Measurements from ENCODE around the gene GGA3. TPM values are rescaled to one million over a fixed set of nuclear protein-coding genes. Genes with fewer than 3 reads are reported as not detected.

Gene GGA3
- total RNA-seq, 2 donors from 2014 or later: 18.5 to 23.7 TPM

DNA sequence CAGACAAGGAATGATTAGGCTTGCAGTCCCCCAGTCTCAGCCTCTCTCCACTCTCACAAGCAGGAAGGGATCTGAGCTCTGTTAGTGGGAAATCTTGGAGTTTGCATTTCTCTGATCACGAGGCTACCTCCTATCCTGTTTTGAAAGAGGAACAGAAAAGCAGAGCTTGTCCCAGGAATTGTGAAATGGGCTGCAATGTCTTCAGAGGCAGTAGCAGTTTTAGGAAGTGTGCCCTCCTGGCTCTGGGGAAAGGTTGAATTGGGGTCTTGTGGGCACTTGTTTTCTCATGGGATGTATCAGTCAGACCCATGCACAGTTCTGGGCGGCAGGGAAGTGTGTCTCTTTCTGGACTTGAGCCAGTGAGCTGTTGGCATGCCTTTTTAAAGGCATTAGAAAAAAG is 33.1 kb downstream of the GGA3 start:
- H3K4me1 ChIP-seq: no peaks in the 10 kb centered on the region
- H3K27me3 ChIP-seq: no peaks in the 10 kb centered on the region
- H3K4me3 ChIP-seq: no peak overlapping the region
- H3K36me3 ChIP-seq: peaks cover 78% of the 10 kb centered on the region
- H3K9me3 ChIP-seq: no peaks in the 10 kb centered on the region
- no peak for DNase-seq (ENCODE audit: low spot score)
- TF ChIP-seq, protein P1, sequence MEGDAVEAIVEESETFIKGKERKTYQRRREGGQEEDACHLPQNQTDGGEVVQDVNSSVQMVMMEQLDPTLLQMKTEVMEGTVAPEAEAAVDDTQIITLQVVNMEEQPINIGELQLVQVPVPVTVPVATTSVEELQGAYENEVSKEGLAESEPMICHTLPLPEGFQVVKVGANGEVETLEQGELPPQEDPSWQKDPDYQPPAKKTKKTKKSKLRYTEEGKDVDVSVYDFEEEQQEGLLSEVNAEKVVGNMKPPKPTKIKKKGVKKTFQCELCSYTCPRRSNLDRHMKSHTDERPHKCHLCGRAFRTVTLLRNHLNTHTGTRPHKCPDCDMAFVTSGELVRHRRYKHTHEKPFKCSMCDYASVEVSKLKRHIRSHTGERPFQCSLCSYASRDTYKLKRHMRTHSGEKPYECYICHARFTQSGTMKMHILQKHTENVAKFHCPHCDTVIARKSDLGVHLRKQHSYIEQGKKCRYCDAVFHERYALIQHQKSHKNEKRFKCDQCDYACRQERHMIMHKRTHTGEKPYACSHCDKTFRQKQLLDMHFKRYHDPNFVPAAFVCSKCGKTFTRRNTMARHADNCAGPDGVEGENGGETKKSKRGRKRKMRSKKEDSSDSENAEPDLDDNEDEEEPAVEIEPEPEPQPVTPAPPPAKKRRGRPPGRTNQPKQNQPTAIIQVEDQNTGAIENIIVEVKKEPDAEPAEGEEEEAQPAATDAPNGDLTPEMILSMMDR (IDR thresholded peaks at IDR 0.05): no peak
- no peak overlapping the region for H3K27ac ChIP-seq

DNA sequence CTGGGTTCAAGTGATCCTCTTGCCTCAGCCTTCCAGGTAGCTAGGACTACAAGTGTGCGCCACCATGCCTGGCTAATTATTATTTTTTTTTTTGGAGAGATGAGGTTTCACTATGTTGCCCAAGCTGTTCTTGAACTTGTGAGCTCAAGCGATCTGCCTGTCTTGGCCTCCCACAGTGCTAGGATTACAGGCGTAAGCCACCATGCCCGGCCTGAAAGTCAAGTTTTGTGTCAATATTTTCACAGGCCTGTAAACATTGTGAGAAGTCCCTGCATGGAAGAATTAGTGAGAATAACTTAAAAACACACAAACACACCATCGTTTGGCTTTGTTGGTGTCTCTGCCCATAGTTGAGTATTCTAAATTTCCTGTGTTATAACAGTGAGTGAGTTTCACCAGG is 33.7 kb downstream of the GGA3 start:
- H3K4me1 ChIP-seq: no peaks in the 10 kb centered on the region
- H3K36me3 ChIP-seq: peaks cover 74% of the 10 kb centered on the region
- H3K27ac ChIP-seq: no peak overlapping the region
- no peak overlapping the region for H3K4me3 ChIP-seq
- H3K27me3 ChIP-seq: no peaks in the 10 kb centered on the region
- TF ChIP-seq, protein P1 (IDR thresholded peaks at IDR 0.05): no peak
- no peaks in the 10 kb centered on the region for H3K9me3 ChIP-seq
- no peak for DNase-seq (ENCODE audit: low spot score)

DNA sequence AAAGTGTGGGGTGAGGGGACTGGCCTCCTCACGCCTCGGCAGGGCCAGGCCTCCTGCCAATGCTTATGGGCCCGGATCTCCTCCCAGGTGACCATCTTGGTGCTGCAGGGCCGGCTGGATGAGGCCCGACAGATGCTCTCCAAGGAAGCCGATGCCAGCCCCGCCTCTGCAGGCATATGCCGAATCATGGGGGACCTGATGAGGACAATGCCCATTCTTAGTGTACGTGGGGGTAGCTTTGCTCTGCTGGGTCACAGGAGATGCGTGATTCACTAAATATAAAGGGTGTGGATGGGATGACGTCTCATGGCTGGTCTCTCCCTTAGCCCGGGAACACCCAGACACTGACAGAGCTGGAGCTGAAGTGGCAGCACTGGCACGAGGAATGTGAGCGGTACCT is 36.4 kb downstream of the GGA3 start:
- TF ChIP-seq, protein P1 (IDR thresholded peaks at IDR 0.05): no peak
- Histone ChIP-seq H3K27ac (no peak overlapping the region), H3K4me1 (no peaks in the 10 kb centered on the region), H3K4me3 (no peak overlapping the region), H3K9me3 (no peaks in the 10 kb centered on the region), H3K36me3 (peaks cover 66% of the 10 kb centered on the region), H3K27me3 (no peaks in the 10 kb centered on the region)
- no peak for DNase-seq (ENCODE audit: low spot score)

DNA sequence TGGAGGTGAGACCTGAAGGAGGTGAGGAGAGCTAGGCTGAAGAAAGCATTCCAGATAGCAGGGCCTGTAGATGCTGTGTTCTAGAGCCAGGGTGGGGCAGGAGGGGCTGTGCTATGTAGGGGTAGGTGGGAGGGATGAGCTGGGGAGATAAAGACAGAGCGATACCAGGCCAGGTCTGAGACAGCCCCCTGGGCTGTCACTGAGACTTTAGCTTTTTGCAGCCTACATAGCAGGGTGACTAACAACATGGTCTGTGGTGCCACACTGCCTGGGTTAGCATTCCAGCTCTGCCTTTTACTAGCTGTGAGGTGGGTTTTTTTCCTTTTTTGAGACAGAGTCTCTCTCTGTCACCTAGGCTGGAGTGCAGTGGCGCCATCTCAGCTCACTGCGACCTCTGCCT is 41.6 kb downstream of the GGA3 start:
- no peaks in the 10 kb centered on the region for H3K4me1 ChIP-seq
- H3K27me3 ChIP-seq: no peaks in the 10 kb centered on the region
- TF ChIP-seq, protein P1 (IDR thresholded peaks at IDR 0.05): no peak
- DNase-seq (ENCODE audit: low spot score): no peak
- no peak overlapping the region for H3K4me3 ChIP-seq
- no peak overlapping the region for H3K27ac ChIP-seq
- H3K9me3 ChIP-seq: no peaks in the 10 kb centered on the region
- peaks cover 72% of the 10 kb centered on the region for H3K36me3 ChIP-seq

DNA sequence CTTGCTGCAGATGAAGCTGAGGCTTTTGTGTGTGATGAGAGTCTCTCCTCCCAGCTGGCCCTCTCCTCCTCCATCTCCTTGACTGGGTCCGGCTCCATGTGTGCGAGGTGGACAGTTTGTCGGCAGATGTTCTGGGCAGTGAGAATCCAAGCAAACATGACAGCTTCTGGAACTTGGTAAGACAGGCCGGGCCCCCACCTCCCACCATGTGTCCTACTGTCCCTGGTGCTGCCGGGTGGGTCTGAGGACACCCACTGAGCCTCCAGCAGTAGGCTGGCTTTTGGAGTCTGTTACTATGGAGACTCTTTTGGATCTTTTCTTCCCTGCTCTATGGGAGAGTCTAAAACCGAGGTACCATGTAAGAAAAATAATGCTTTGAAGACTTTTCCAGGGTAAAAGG is 43.3 kb downstream of the GGA3 start:
- Histone ChIP-seq H3K27me3 (no peaks in the 10 kb centered on the region), H3K27ac (no peak overlapping the region), H3K36me3 (peaks cover 79% of the 10 kb centered on the region), H3K4me3 (no peak overlapping the region), H3K9me3 (no peaks in the 10 kb centered on the region), H3K4me1 (no peaks in the 10 kb centered on the region)
- TF ChIP-seq, protein P1 (IDR thresholded peaks at IDR 0.05): no peak
- DNase-seq (ENCODE audit: low spot score): no peak

DNA sequence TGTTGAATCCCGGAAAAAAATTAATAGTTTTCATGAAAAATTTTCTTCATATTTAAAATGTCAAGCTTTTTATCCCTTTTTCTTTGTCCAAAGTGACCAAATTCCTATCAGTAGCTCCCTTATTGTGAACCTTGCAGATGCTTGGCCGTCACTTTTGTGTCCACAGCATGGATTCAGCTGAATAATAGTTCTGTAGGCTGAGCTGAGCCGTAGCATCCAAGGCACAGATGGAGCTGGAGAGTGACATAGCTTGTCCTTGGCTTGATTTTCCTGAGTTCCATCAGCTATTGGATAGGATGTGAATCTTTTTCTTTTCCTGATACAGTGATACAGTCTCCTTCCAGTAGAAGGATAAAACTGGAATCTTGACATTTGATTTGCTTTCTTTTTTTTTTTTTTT is 52.3 kb downstream of the GGA3 start:
- TF ChIP-seq, protein P1 (IDR thresholded peaks at IDR 0.05): no peak
- H3K4me3 ChIP-seq: no peak overlapping the region
- no peak for DNase-seq (ENCODE audit: low spot score)
- peaks cover 0 to 20% of the 10 kb centered on the region in 2 donors for H3K4me1 ChIP-seq
- no peak overlapping the region for H3K27ac ChIP-seq
- peaks cover 33% of the 10 kb centered on the region for H3K36me3 ChIP-seq
- no peaks in the 10 kb centered on the region for H3K9me3 ChIP-seq
- no peaks in the 10 kb centered on the region for H3K27me3 ChIP-seq
